Panc1 (cell line): ENCODE measurements around the gene SLC66A2. TPM values are rescaled to one million over a fixed set of nuclear protein-coding genes. Genes with fewer than 3 reads are reported as not detected.

ENCODE experiments used
- ATAC-seq: fragments of 200-7000 bp; cut with Tn5 transposase; 2 replicates; pipeline ENCODE4 v1.9.1; 2020; ENCODE audit warnings: mild to moderate bottlenecking, moderate library complexity
- BruUV-seq: library from RNA; stranded (reverse); fragments of 400-500 nt; replicated peaks from 2 replicates; lab custom pipeline; 2021; lab: Mats Ljungman, UMichigan
- CTCF ChIA-PET: fragments of 300-600 bp; sonication (Branson Sonifier 250); formaldehyde crosslinking; loops from one replicate; lab custom pipeline; 2022; ENCODE audit warnings: antibody characterized with exemption; lab: Charles Lee
- POLR2A ChIA-PET: fragments of 300-600 bp; sonication (Branson Sonifier 250); formaldehyde crosslinking; loops from one replicate; lab custom pipeline; 2022; ENCODE audit warnings: antibody characterized with exemption; lab: Charles Lee
- DNase-seq: peaks from one replicate; pipeline ENCODE4 v3.0.0-alpha.2; 2010; ENCODE audit warnings: low read depth, low spot score
- H3K27ac ChIP-seq: 2 replicates; pipeline ENCODE4 v1.5.1; 2011; ENCODE audit warnings: mild to moderate bottlenecking, low read length, inconsistent platforms
- H3K27me3 ChIP-seq: fragments of 200-500 bp; sonication (Bioruptor generic); 2 replicates; pipeline ENCODE4 v1.6.0; 2014; ENCODE audit warnings: low read length, inconsistent platforms; ENCODE audit not compliant: control insufficient read depth, insufficient read depth
- H3K36me3 ChIP-seq: fragments of 200-500 bp; sonication (Bioruptor generic); 2 replicates; pipeline ENCODE4 v1.5.1; 2014; ENCODE audit warnings: inconsistent platforms, mild to moderate bottlenecking, low read length, moderate library complexity; ENCODE audit not compliant: control insufficient read depth, insufficient read depth
- H3K4me1 ChIP-seq: 2 replicates; pipeline ENCODE4 v1.5.1; 2011; ENCODE audit warnings: inconsistent platforms, mild to moderate bottlenecking, low read length, moderate library complexity; ENCODE audit not compliant: control insufficient read depth, insufficient read depth
- H3K4me3 ChIP-seq, 2 experiments: 2 replicates each; pipeline ENCODE4 v1.5.1; 2011 to 2012; ENCODE audit warnings: low read depth in 2 of 2, low read length in 2 of 2, mild to moderate bottlenecking in 2 of 2, inconsistent platforms in 1 of 2, moderate library complexity in 1 of 2
- H3K9me3 ChIP-seq: fragments of 200-500 bp; sonication (Bioruptor generic); 2 replicates; pipeline ENCODE4 v1.5.1; 2014; ENCODE audit warnings: low read depth, mild to moderate bottlenecking, inconsistent platforms, low read length, moderate library complexity; ENCODE audit not compliant: control insufficient read depth, insufficient read depth
- POLR2AphosphoS5 ChIP-seq: IDR thresholded peaks from 2 replicates; pipeline ENCODE4 v1.6.1; 2012; ENCODE audit warnings: mild to moderate bottlenecking, low read depth, low read length, moderate library complexity
- SIN3A ChIP-seq: IDR thresholded peaks from 2 replicates; pipeline ENCODE4 v1.6.1; 2012; ENCODE audit warnings: low read depth, mild to moderate bottlenecking, low read length, moderate library complexity, borderline replicate concordance; ENCODE audit not compliant: insufficient read depth
- TCF7L2 ChIP-seq: IDR thresholded peaks from 2 replicates; pipeline ENCODE4 v1.6.1; 2011; ENCODE audit warnings: mild to moderate bottlenecking, low read depth, low read length, inconsistent platforms
- in situ Hi-C: cut with HindIII; loops from 2 replicates; pipeline ENCODE4 v1.10.0; 2016; ENCODE audit warnings: low sequenced_read_pairs, low pct_unique_long_range_greater_than_20kb
- intact Hi-C: fragments of 100-400 bp; cut with micrococcal nuclease; formaldehyde crosslinking; loops from one replicate; pipeline ENCODE4 v1.10.0; 2022; ENCODE audit not compliant: unreplicated experiment
- total RNA-seq: library from RNA; stranded (reverse); gene quantifications from one replicate; pipeline ENCODE4 v1.2.1, GENCODE V29; 2021; ENCODE audit not compliant: unreplicated experiment
- TF ChIP-seq, protein P1 (sequence below): fragments of 450-650 bp; IDR thresholded peaks from 2 replicates; pipeline ENCODE4 v1.5.1; 2017; ENCODE audit warnings: mild to moderate bottlenecking
- TF ChIP-seq, protein P2 (sequence below), 2 experiments: IDR thresholded peaks; 2 replicates each; pipeline ENCODE4 v1.6.1; 2011 to 2012; ENCODE audit warnings: low read depth in 2 of 2, control low read depth in 1 of 2, low read length in 1 of 2, mild to moderate bottlenecking in 1 of 2, moderate library complexity in 1 of 2; ENCODE audit not compliant: insufficient read depth in 1 of 2

SLC66A2 gene
- total RNA-seq, 1 experiment from 2014 or later, result 92.5 TPM

DNA sequence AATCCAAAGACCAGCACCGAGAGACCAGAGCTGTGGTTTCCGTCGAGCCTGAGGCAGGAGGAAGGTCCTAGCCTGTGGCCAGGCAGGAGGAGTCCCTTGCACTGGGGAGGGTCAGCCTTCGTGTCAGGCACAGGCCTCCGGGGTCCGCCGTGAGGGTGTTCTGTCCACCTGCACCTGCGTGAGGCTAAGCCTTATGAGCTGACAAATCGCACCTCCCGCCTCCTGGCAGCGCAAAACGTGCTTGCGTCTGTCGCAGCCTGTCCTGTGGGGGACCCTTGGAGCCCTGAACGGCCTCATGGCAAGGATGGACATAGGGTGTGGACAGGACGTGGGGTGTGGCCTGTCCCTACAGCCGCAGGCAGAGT lies 80.4 kb downstream of the SLC66A2 start:
- ChIA-PET POLR2A (no interaction called here), CTCF (interaction anchor here (0.6 kb wide), 1 partner anchor 772 kb away, joined by 4 read pairs; no protein-coding TSS in a partner anchor)
- no peaks in the 10 kb centered on the region for H3K9me3 ChIP-seq
- in situ Hi-C loops (no loop called here), intact Hi-C loops (no loop called here)
- no peaks in the 10 kb centered on the region for H3K4me1 ChIP-seq
- no peaks in the 10 kb centered on the region; the same call in 1 of the 2 replicates for H3K27me3 ChIP-seq
- DNase-seq (no peak), ATAC-seq (no peak)
- H3K4me3 ChIP-seq, result no peak overlapping the region
- no TSS peak for BruUV-seq
- TF ChIP-seq TCF7L2, result no peak
- no peak for TF ChIP-seq SIN3A
- H3K36me3 ChIP-seq, result no peaks in the 10 kb centered on the region
- no peak overlapping the region for H3K27ac ChIP-seq

DNA sequence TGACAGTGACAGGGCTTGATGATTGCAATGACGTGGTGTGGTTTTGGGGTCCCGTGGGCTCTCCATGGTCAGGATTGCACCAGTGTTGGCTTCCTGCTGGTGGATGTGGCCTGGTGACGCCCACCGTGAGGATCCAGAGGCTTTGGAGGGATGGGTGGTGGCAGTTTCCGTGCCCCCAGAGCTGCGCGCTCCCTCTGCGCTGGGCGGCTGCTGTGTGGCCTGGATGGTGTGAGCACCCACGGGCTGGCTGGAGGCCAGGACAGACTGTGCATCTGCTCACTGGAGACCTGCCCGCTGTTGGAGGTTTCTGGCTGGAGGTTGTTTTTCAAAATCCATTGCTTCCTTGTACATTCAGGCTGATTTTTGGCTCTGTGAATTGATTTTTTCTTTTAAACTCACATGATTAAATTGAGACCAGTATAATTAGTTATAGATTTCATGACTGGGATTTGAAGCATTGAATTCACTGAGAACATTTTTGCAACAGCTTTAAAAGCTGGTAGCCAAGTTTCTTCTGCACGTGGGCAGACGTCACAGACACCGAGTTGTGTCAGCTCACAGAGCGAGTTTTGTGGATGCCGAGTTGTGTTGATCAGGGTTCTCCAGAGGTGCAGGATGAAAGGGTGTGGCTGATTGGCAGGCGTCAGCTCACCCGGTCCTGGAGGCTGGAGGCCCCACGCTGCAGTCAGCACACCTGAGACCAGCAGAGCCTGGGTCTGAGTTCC lies 81.0 kb downstream of the SLC66A2 start:
- POLR2A ChIA-PET, result no interaction called here
- Histone ChIP-seq H3K9me3 (no peaks in the 10 kb centered on the region), H3K4me3 (no peak overlapping the region), H3K27me3 (no peaks in the 10 kb centered on the region; the same call in 1 of the 2 replicates), H3K4me1 (no peaks in the 10 kb centered on the region), H3K27ac (no peak overlapping the region), H3K36me3 (no peaks in the 10 kb centered on the region)
- DNase-seq, result no peak
- in situ Hi-C loops, result no loop called here
- CTCF ChIA-PET, result interaction anchor here (0.6 kb wide), 1 partner anchor 772 kb away, joined by 4 read pairs; no protein-coding TSS in a partner anchor
- intact Hi-C loops, result no loop called here
- no peak for ATAC-seq
- BruUV-seq, result no TSS peak
- TF ChIP-seq TCF7L2 (no peak), POLR2AphosphoS5 (no peak)
- TF ChIP-seq, protein P1, sequence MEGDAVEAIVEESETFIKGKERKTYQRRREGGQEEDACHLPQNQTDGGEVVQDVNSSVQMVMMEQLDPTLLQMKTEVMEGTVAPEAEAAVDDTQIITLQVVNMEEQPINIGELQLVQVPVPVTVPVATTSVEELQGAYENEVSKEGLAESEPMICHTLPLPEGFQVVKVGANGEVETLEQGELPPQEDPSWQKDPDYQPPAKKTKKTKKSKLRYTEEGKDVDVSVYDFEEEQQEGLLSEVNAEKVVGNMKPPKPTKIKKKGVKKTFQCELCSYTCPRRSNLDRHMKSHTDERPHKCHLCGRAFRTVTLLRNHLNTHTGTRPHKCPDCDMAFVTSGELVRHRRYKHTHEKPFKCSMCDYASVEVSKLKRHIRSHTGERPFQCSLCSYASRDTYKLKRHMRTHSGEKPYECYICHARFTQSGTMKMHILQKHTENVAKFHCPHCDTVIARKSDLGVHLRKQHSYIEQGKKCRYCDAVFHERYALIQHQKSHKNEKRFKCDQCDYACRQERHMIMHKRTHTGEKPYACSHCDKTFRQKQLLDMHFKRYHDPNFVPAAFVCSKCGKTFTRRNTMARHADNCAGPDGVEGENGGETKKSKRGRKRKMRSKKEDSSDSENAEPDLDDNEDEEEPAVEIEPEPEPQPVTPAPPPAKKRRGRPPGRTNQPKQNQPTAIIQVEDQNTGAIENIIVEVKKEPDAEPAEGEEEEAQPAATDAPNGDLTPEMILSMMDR, result no peak

DNA sequence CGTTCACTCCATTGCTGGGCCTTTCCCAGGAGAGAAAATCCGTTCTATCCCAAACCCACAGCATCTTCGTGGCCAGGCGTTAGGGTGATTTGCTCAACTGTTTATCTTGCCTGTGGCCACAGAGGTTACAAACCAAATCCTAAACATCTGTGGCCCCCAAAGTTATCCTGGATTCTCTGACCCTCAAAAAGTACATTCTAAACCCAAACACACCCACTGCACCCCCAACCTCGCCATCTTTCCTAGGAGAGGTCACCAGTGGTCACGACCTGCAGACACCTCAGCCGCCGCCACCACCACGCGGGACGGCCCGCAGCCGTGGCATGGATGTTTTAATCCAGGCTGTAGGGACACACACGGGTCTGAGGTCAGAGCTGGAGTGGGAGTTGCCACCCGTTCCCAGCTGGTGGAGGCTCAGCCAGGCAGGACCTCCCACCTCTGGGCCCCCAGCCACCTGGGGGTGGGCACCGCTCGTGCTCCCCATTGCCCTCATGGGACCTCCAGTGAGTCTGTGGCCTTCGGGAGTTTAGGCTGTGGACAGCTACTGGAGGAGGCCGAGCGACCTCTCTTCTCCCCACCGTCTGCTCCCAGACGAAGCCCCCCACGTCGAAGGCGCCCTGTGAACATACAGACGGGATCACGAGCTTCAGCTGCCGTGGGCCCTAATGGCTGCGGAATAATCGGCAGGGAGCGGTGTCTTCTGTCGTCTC lies 81.7 kb downstream of the SLC66A2 start:
- H3K36me3 ChIP-seq, result no peaks in the 10 kb centered on the region
- in situ Hi-C loops, result no loop called here
- H3K4me1 ChIP-seq, result no peaks in the 10 kb centered on the region
- no peak overlapping the region for H3K4me3 ChIP-seq
- no peak for DNase-seq
- intact Hi-C loops, result no loop called here
- POLR2A ChIA-PET, result no interaction called here
- BruUV-seq, result no TSS peak
- no peaks in the 10 kb centered on the region for H3K27me3 ChIP-seq
- H3K27ac ChIP-seq, result no peak overlapping the region
- H3K9me3 ChIP-seq, result no peaks in the 10 kb centered on the region
- no peak for ATAC-seq
- CTCF ChIA-PET, result no interaction called here
- TF ChIP-seq SIN3A (no peak), POLR2AphosphoS5 (no peak), TCF7L2 (no peak)
- TF ChIP-seq, protein P2, sequence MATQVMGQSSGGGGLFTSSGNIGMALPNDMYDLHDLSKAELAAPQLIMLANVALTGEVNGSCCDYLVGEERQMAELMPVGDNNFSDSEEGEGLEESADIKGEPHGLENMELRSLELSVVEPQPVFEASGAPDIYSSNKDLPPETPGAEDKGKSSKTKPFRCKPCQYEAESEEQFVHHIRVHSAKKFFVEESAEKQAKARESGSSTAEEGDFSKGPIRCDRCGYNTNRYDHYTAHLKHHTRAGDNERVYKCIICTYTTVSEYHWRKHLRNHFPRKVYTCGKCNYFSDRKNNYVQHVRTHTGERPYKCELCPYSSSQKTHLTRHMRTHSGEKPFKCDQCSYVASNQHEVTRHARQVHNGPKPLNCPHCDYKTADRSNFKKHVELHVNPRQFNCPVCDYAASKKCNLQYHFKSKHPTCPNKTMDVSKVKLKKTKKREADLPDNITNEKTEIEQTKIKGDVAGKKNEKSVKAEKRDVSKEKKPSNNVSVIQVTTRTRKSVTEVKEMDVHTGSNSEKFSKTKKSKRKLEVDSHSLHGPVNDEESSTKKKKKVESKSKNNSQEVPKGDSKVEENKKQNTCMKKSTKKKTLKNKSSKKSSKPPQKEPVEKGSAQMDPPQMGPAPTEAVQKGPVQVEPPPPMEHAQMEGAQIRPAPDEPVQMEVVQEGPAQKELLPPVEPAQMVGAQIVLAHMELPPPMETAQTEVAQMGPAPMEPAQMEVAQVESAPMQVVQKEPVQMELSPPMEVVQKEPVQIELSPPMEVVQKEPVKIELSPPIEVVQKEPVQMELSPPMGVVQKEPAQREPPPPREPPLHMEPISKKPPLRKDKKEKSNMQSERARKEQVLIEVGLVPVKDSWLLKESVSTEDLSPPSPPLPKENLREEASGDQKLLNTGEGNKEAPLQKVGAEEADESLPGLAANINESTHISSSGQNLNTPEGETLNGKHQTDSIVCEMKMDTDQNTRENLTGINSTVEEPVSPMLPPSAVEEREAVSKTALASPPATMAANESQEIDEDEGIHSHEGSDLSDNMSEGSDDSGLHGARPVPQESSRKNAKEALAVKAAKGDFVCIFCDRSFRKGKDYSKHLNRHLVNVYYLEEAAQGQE (IDR thresholded peaks at IDR 0.05; ENCODE audit: insufficient read depth in 1 of 2, low read depth in 2 of 2, low read length in 1 of 2), result no peak
- TF ChIP-seq, protein P1, result no peak
